ENCODE measurements around the gene TTC33. TPM values are rescaled to one million over a fixed set of nuclear protein-coding genes. Genes with fewer than 3 reads are reported as not detected.

Gene TTC33
- total and polyA plus RNA-seq, 2 of the 13 experiments (the other 11 are each of a cell fraction or from before 2014, with no cell fraction given) = 4.5 to 20.0 TPM

DNA sequence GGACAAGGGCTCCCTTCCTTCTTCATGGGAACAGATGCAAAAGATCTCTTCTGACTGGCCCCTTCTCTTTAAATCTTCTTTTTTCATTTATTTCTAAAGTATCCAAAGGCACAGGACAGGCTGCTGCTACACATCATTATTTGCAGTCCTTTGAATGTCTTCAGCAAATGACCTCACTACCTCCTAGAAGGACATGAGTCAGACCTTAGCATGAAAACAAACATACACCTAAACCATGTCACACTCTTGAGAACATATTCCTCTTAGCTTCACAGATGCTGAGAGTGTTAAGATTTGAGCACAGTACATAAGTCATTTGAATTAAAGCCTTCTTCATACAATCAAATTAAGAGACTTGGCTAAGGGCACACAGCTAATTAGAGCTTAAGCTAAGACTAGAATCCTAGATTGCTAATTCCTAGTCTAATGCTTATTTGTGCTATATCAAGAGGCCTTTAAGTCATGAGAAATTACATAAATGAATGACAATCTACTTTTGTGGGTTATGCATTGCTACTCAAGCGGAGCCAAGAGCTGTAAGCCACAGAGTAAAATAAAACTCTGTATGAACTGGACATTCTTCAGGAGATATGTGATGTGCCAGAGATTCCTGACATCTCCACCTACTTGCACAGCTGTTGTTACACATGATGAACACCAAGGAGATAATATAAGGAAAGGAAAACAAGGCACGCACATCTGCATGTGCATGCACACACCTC lies 185.2 kb downstream of the TTC33 start:
- POLR2A ChIA-PET = no interaction called here
- ATAC-seq = no peak
- CTCF ChIA-PET (ENCODE audit: low intra/inter-chr PET ratio, low total read pairs) = no interaction called here
- Histone ChIP-seq H3K27me3 (ENCODE audit: control insufficient read depth in 1 of 2, insufficient read depth in 2 of 2, low read length in 2 of 2) (no peaks in the 10 kb centered on the region), H3K9me3 (ENCODE audit: low read length) (no peaks in the 10 kb centered on the region), H3K4me2 (ENCODE audit: low read depth, low read length) (no peak overlapping the region), H3K4me1 (ENCODE audit: insufficient read depth, low read length) (no peaks in the 10 kb centered on the region), H3K36me3 (replicated peaks in 1 of 2; ENCODE audit: control insufficient read depth in 1 of 2, insufficient read depth in 2 of 2, low read length in 2 of 2) (no peaks in the 10 kb centered on the region), H3K4me3 (replicated peaks in 1 of 3; ENCODE audit: insufficient read depth in 1 of 3, low read depth in 2 of 3, low read length in 3 of 3) (no peak overlapping the region), H3K79me2 (ENCODE audit: insufficient read depth, low read length) (no peaks in the 10 kb centered on the region), H4K20me1 (ENCODE audit: insufficient read depth, low read length) (no peaks in the 10 kb centered on the region), H3K9ac (ENCODE audit: insufficient read depth, low read depth, low read length) (no peak overlapping the region), H2AFZ (ENCODE audit: low read length) (no peak overlapping the region), H3K27ac (ENCODE audit: extremely low read length, insufficient read depth, low read length) (no peak overlapping the region)
- intact Hi-C loops (cut with micrococcal nuclease; ENCODE audit: unreplicated experiment) (no loop called here), in situ Hi-C loops (cut with HindIII; ENCODE audit: extremely low pct_ligation_motif_present, low pct_unique_long_range_greater_than_20kb) (no loop called here)
- DNase-seq (ENCODE audit: low spot score) = no peak
- BruUV-seq (replicated peaks) = no TSS peak
- 87% methylated on average over 2 of the region's 2 CpGs for WGBS (ENCODE audit: low lambda C conversion rate)
- no peak for FAIRE-seq
- TF ChIP-seq NCOA1 (CRISPR knock-in tag; IDR thresholded peaks at IDR 0.05) = no peak
- TF ChIP-seq ZFY (CRISPR knock-in tag; IDR thresholded peaks at IDR 0.05) = no peak
- TF ChIP-seq, protein P1, sequence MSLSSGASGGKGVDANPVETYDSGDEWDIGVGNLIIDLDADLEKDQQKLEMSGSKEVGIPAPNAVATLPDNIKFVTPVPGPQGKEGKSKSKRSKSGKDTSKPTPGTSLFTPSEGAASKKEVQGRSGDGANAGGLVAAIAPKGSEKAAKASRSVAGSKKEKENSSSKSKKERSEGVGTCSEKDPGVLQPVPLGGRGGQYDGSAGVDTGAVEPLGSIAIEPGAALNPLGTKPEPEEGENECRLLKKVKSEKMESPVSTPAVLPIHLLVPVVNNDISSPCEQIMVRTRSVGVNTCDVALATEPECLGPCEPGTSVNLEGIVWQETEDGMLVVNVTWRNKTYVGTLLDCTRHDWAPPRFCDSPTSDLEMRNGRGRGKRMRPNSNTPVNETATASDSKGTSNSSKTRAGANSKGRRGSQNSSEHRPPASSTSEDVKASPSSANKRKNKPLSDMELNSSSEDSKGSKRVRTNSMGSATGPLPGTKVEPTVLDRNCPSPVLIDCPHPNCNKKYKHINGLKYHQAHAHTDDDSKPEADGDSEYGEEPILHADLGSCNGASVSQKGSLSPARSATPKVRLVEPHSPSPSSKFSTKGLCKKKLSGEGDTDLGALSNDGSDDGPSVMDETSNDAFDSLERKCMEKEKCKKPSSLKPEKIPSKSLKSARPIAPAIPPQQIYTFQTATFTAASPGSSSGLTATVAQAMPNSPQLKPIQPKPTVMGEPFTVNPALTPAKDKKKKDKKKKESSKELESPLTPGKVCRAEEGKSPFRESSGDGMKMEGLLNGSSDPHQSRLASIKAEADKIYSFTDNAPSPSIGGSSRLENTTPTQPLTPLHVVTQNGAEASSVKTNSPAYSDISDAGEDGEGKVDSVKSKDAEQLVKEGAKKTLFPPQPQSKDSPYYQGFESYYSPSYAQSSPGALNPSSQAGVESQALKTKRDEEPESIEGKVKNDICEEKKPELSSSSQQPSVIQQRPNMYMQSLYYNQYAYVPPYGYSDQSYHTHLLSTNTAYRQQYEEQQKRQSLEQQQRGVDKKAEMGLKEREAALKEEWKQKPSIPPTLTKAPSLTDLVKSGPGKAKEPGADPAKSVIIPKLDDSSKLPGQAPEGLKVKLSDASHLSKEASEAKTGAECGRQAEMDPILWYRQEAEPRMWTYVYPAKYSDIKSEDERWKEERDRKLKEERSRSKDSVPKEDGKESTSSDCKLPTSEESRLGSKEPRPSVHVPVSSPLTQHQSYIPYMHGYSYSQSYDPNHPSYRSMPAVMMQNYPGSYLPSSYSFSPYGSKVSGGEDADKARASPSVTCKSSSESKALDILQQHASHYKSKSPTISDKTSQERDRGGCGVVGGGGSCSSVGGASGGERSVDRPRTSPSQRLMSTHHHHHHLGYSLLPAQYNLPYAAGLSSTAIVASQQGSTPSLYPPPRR (CRISPR knock-in tag; IDR thresholded peaks at IDR 0.05; ENCODE audit: borderline replicate concordance) = no peak
- TF ChIP-seq, protein P2, sequence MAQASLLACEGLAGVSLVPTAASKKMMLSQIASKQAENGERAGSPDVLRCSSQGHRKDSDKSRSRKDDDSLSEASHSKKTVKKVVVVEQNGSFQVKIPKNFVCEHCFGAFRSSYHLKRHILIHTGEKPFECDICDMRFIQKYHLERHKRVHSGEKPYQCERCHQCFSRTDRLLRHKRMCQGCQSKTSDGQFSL (CRISPR knock-in tag; IDR thresholded peaks at IDR 0.05) = no peak
- TF ChIP-seq FIP1L1 (IDR thresholded peaks at IDR 0.05; ENCODE audit: borderline replicate concordance, insufficient read depth, low read depth, low read length) = no peak
- no peak for TF ChIP-seq ZNF562 (CRISPR knock-in tag; IDR thresholded peaks at IDR 0.05; ENCODE audit: borderline replicate concordance)
- no peak for TF ChIP-seq U2AF1 (optimal IDR thresholded peaks at IDR 0.05; ENCODE audit: low read depth, low read length)
- no peak for TF ChIP-seq HDAC2 (CRISPR knock-in tag; IDR thresholded peaks at IDR 0.05)
- no peak for TF ChIP-seq MED1 (CRISPR knock-in tag; IDR thresholded peaks at IDR 0.05)
- TF ChIP-seq ARHGAP35 (CRISPR knock-in tag; IDR thresholded peaks at IDR 0.05; ENCODE audit: borderline replicate concordance) = no peak
- TF ChIP-seq, protein P3, sequence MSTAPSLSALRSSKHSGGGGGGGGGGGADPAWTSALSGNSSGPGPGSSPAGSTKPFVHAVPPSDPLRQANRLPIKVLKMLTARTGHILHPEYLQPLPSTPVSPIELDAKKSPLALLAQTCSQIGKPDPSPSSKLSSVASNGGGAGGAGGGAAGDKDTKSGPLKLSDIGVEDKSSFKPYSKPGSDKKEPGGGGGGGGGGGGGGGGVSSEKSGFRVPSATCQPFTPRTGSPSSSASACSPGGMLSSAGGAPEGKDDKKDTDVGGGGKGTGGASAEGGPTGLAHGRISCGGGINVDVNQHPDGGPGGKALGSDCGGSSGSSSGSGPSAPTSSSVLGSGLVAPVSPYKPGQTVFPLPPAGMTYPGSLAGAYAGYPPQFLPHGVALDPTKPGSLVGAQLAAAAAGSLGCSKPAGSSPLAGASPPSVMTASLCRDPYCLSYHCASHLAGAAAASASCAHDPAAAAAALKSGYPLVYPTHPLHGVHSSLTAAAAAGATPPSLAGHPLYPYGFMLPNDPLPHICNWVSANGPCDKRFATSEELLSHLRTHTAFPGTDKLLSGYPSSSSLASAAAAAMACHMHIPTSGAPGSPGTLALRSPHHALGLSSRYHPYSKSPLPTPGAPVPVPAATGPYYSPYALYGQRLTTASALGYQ (CRISPR knock-in tag; IDR thresholded peaks at IDR 0.05) = no peak
- no peak for TF ChIP-seq ZKSCAN8 (CRISPR knock-in tag; IDR thresholded peaks at IDR 0.05; ENCODE audit: borderline replicate concordance)
- TF ChIP-seq, protein P4, sequence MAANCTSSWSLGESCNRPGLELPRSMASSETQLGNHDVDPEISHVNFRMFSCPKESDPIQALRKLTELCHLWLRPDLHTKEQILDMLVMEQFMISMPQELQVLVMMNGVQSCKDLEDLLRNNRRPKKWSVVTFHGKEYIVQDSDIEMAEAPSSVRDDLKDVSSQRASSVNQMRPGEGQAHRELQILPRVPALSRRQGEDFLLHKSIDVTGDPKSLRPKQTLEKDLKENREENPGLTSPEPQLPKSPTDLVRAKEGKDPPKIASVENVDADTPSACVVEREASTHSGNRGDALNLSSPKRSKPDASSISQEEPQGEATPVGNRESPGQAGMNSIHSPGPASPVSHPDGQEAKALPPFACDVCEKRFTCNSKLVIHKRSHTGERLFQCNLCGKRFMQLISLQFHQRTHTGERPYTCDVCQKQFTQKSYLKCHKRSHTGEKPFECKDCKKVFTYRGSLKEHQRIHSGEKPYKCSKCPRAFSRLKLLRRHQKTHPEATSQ (CRISPR knock-in tag; IDR thresholded peaks at IDR 0.05; ENCODE audit: borderline replicate concordance) = no peak
